ENCODE results near the gene NEDD4L.

Gene NEDD4L

DNA sequence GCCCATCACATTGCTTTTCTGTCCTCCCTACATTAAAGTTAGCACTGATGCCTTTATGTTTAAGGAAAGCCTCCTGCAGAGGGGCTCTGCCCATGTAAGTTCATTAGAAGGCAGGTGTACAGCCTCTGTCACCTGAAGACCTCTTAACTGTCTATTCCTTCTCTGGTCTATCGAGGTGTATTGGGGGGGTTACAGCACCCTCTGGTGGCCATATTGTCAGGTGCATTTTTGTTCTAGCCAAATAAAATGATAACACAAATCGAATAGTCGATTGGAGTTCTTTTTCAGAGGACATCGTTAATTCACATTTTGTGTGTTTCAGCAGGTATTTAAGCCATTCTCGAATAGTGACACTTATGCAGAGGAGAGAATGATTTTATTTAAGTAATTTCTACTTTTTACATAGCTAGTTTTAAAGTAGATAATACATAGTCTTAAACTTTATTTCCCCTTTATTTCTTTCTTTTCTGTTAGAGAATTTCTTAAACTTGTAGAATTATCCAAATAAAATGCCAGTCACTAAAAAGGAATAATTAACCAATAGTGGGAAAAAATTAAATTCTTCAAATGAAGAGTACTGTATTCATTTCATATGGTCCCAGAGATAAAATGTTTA lies 136.8 kb downstream of the NEDD4L start:
- DNase-seq (ENCODE audit: low read depth in 3 of 3), result peak; percentile 15 to 61 (median 49)

DNA sequence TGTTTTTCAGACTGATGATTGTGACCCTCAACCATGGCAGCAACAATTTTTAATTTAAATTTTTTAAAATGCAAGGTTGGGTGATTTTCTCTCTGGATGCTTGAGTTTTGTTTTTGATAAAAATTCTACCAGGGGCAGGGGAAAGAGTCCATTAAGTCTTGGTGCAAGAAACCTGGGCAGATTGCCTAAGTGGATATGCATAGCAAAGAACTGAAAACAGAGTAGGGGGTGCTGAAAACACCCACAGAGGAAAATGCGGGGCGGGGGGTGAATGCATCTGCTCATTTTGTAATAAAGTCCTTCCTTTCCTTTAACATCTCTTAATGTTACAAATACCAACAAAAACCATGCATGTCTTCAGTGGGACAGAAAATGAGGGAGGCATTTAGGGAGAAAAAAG lies 138.0 kb downstream of the NEDD4L start:
- no peak for DNase-seq (ENCODE audit: low read depth in 3 of 3)

DNA sequence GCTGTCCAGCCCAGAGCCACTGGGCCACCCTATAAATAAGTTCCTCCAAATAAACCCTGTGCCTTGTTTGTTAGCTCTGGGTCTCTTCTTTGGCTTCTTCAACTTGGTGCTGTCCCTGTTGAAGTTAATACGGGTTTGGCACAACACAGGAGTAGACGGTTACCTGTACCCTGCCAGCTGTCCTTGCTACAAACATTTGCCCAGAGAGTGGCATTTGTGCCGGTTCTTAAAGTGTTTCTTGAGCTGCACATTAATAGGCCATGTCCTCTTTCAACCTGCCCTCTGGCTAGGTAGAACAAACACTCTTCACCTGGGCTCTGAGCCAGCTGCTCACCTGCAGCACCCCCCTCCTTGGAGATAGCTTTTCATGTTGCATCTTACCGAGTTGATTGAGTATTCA lies 139.2 kb downstream of the NEDD4L start:
- no peak for DNase-seq (ENCODE audit: low read depth in 3 of 3)

GRCh38 chr18:58186258-58186948 lies 142.4 kb downstream of the NEDD4L start:
- DNase-seq (ENCODE audit: low read depth in 3 of 3), result no peak

- no peak for DNase-seq (ENCODE audit: low read depth in 3 of 3)
Measured at GRCh38 chr18:58187674-58188073, 143.6 kb downstream of the NEDD4L start.

GRCh38 chr18:58188996-58189395 lies 145.0 kb downstream of the NEDD4L start:
- no peak for DNase-seq (ENCODE audit: low read depth in 3 of 3)

GRCh38 chr18:58190842-58191530 lies 147.0 kb downstream of the NEDD4L start:
- no peak for DNase-seq (ENCODE audit: low read depth in 3 of 3)

GRCh38 chr18:58191626-58192025 lies 147.6 kb downstream of the NEDD4L start:
- no peak for DNase-seq (ENCODE audit: low read depth in 3 of 3)

- DNase-seq (ENCODE audit: low read depth in 3 of 3), result no peak
Measured at GRCh38 chr18:58192519-58192918, 148.5 kb downstream of the NEDD4L start.

DNA sequence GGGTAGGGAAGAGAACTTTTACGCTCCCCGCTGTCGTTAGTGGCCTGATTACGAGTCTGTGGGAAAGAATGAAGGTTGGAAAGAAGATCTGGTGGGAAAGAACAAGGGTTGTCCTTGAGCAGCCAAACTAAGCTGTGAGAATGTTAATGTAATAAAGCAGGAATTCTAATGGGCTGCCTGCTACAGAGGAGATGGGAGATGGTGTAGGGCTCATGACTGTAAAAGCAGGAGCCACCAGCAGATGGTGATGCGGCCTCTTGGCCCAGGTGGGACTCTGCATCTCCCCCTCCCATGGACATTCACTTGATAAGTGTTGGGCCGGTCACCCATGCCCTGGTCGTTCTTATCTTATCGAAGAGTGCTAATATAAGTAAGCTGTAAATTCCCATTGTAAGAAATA lies 150.0 kb downstream of the NEDD4L start:
- no peak for DNase-seq (ENCODE audit: low read depth in 3 of 3)

DNA sequence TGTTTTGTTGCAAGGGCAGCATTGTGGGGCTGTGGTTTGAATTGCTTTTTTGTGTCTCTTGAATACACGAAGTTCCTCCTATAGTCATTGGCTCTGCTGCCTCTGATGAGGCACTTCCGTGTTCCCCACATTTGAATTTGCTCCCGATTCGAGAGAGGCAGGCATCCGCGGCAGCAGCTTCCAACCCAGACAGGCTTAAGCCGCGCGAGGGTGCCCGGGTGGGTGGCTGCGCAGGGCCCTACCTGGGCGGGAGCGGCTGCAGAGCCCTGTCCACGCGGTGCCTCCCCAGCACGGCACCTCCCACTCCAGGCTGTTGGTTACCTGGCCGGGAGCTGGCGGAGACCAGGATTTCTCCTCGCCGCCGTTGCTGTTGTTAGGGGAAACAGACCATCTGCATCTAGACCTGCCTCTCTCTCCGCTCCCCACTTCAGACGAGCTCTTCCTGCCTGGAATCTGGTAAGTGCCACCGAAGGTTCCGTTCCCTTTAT lies 151.3 kb downstream of the NEDD4L start:
- no peak for DNase-seq (ENCODE audit: low read depth in 3 of 3)

DNA sequence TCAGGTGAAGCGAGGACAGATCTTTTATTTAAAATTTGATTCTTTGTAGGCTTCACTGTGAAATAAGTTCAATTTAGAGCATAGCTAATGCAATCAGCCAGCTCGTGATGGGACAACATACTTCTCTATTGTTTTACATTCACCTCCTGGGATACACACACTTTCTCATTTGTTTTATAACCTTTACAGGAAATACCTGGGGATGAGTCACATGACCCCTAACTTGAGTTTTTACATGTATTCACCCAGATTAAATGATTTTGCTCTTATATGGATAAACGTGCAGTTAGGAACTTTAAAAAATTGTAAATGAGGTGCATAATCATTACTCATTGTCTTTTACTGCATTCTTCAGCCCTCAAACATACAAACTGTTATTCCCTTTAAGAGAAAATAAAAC lies 152.1 kb downstream of the NEDD4L start:
- no peak for DNase-seq (ENCODE audit: low read depth in 3 of 3)

DNA sequence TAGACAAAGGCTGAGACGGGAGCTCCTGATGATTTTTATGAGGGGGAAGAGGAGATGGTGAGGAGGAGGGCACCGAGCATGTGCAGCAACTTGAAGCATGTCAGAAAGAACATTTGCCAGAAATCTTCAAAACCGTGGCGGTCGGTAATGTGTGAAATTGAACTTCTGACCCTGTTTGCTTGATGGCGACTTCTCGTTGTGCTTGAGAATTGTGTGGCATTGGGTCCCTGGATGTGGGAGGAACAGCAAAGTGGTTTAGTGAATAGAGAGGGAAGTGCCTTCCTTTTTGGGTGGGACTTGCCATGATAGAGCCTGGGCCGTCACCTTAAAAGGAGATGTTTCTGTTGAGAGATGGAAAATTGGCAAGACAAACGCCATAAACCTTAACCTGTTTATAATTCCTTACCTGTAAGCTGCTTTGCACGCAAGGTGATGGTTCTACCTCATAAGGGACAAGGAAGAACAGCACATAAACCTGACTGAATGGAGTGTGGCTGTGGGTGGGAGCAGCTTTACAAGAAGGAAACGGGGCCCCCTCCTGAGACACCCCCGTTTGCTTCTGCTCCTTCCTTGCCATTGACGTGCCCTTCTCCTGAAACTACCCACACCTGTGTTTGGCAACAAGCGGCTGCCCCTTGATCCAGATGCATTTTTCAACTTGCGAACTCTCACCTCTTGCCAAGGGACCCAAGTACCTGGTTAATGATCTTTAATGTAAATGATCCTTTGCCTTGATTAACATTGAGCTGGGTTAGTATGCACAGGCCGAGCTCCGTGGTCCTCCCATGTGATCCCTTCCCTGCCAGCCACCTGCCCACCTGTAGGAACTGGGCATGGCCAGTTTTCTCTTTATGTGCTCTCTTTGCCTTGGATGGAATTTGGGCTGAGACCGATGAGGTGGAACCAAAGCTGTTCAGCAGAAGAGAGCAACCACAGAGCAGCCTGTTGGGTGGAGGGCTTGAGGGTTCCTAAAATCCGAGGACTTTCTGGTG lies 153.2 kb downstream of the NEDD4L start:
- no peak for DNase-seq (ENCODE audit: low read depth in 3 of 3)

DNA sequence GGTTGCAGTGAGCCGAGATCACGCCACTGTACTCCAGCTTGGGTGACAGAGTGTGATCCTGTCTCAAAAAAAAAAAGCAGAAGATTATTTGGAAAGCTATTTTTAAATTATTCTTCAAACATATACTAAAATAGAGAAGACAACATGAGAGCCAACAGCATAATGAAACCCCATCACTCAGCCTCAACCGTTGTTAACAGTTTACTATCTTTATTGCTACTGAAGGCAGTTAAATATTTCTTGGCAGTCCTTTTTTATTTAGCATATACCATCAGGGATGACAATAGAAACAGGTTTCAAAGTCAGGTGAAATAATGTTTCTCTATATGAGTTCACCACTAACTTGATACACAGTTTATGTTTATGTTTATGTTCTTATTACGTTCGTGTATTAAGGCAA lies 157.2 kb downstream of the NEDD4L start:
- DNase-seq (ENCODE audit: low read depth in 3 of 3), result no peak

- no peak for DNase-seq (ENCODE audit: low read depth in 3 of 3)
Measured at GRCh38 chr18:58201733-58202730, 158.0 kb downstream of the NEDD4L start.

- DNase-seq (ENCODE audit: low read depth in 3 of 3), result no peak
Measured at GRCh38 chr18:58204776-58205442, 160.9 kb downstream of the NEDD4L start.

GRCh38 chr18:58205443-58206160 lies 161.6 kb downstream of the NEDD4L start:
- DNase-seq (ENCODE audit: low read depth in 3 of 3), result no peak

DNA sequence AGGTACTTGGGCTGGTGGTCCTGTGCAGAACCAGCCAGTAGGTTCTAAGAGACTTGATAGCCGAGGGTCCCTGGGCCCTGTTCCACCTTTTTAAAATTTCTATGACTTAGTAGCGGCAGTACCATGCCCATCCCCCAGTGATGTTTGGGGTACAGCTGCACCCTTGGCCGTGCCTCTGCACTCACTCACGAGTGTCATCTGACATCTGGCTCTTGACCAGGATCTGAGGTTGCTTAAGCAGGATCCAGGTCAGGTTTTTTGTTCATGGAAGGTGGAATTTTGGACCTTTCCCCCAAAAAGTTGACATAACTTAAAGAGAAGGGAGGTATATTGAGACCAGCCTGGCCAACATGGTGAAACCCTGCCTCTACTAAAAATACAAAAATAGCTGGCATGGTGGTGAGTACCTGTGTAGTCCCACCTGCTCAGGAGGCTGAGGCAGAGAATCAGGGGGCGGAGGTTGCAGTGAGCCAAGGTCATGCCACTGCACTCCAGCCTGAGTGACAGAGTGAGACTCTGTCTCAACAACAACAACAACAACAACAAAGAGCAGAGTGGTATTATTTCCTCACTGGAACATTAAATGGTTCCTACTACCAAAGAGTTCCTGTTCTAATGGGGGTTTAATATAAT lies 163.6 kb downstream of the NEDD4L start:
- DNase-seq (ENCODE audit: low read depth in 3 of 3), result no peak
